H9 (cell line): Measurements from ENCODE around the gene MON2. TPM values are rescaled to one million over a fixed set of nuclear protein-coding genes. Genes with fewer than 3 reads are reported as not detected.

Experiments
- DNase-seq: peaks from one replicate; pipeline ENCODE4 v3.0.0-alpha.2; 2017
- H2AFZ ChIP-seq: one replicate; pipeline ENCODE4 v1.6.1; 2013; ENCODE audit warnings: mild to moderate bottlenecking, low read length, control low read depth, moderate library complexity
- H2AK5ac ChIP-seq: 2 replicates; pipeline ENCODE4 v1.6.1; 2013; ENCODE audit warnings: low read length, control low read depth, mixed read lengths; ENCODE audit not compliant: insufficient read length
- H2BK120ac ChIP-seq: one replicate; pipeline ENCODE4 v1.6.1; 2013; ENCODE audit warnings: low read depth, mild to moderate bottlenecking, low read length, control low read depth, inconsistent platforms; ENCODE audit not compliant: poor library complexity, severe bottlenecking
- H2BK12ac ChIP-seq: 2 replicates; pipeline ENCODE4 v1.6.1; 2013; ENCODE audit warnings: low read length, control low read depth, mixed read lengths, low read depth; ENCODE audit not compliant: insufficient read length
- H2BK15ac ChIP-seq: 2 replicates; pipeline ENCODE4 v1.6.1; 2013; ENCODE audit warnings: low read depth, low read length, control low read depth
- H2BK20ac ChIP-seq: one replicate; pipeline ENCODE4 v1.6.1; 2013; ENCODE audit warnings: low read depth, mild to moderate bottlenecking, low read length, control low read depth, inconsistent platforms; ENCODE audit not compliant: poor library complexity, severe bottlenecking
- H2BK5ac ChIP-seq: 2 replicates; pipeline ENCODE4 v1.6.1; 2013; ENCODE audit warnings: low read length, control low read depth, mixed read lengths; ENCODE audit not compliant: insufficient read length
- H3K14ac ChIP-seq: 2 replicates; pipeline ENCODE4 v1.6.1; 2013; ENCODE audit warnings: low read length, control low read depth; ENCODE audit not compliant: insufficient read depth
- H3K18ac ChIP-seq: 2 replicates; pipeline ENCODE4 v1.6.1; 2013; ENCODE audit warnings: low read depth, mild to moderate bottlenecking, mixed read lengths, low read length, control low read depth; ENCODE audit not compliant: insufficient read length
- H3K23ac ChIP-seq: 2 replicates; pipeline ENCODE4 v1.6.1; 2013; ENCODE audit warnings: low read length, control low read depth, mixed read lengths, low read depth; ENCODE audit not compliant: insufficient read length
- H3K23me2 ChIP-seq: 2 replicates; pipeline ENCODE4 v1.6.1; 2013; ENCODE audit warnings: low read depth, mild to moderate bottlenecking, mixed read lengths, low read length, control low read depth; ENCODE audit not compliant: insufficient read length, poor library complexity, severe bottlenecking
- H3K27ac ChIP-seq: 2 replicates; pipeline ENCODE4 v1.5.1; 2013; ENCODE audit warnings: low read length, control low read depth, mixed read lengths, low read depth; ENCODE audit not compliant: insufficient read length
- H3K27me3 ChIP-seq: 2 replicates; pipeline ENCODE4 v1.6.1; 2013; ENCODE audit warnings: low read length, control low read depth, inconsistent platforms; ENCODE audit not compliant: insufficient read depth
- H3K4ac ChIP-seq: 2 replicates; pipeline ENCODE4 v1.6.1; 2013; ENCODE audit warnings: low read depth, mild to moderate bottlenecking, control low read depth, inconsistent platforms, low read length, moderate library complexity
- H3K4me1 ChIP-seq: 2 replicates; pipeline ENCODE4 v1.6.1; 2013; ENCODE audit warnings: low read length, control low read depth, inconsistent platforms; ENCODE audit not compliant: insufficient read depth
- H3K4me2 ChIP-seq: 2 replicates; pipeline ENCODE4 v1.6.1; 2013; ENCODE audit warnings: low read length, control low read depth, mixed read lengths; ENCODE audit not compliant: insufficient read length, insufficient read depth
- H3K56ac ChIP-seq: 2 replicates; pipeline ENCODE4 v1.6.1; 2013; ENCODE audit warnings: low read depth, mild to moderate bottlenecking, mixed read lengths, low read length, control low read depth; ENCODE audit not compliant: insufficient read length
- H3K79me1 ChIP-seq: 2 replicates; pipeline ENCODE4 v1.6.1; 2013; ENCODE audit warnings: low read depth, mild to moderate bottlenecking, moderate library complexity, low read length, control low read depth, inconsistent platforms; ENCODE audit not compliant: insufficient read depth, poor library complexity, severe bottlenecking
- H3K79me2 ChIP-seq: 2 replicates; pipeline ENCODE4 v1.6.1; 2013; ENCODE audit warnings: low read length, control low read depth, inconsistent platforms; ENCODE audit not compliant: insufficient read depth
- H3K9ac ChIP-seq: 2 replicates; pipeline ENCODE4 v1.6.1; 2013; ENCODE audit warnings: low read length, control low read depth, mixed read lengths; ENCODE audit not compliant: insufficient read length; ENCODE audit errors: extremely low read depth
- H3K9me3 ChIP-seq: one replicate; pipeline ENCODE4 v1.6.1; 2013; ENCODE audit warnings: low read depth, low read length, inconsistent platforms; ENCODE audit not compliant: control insufficient read depth
- H3T11ph ChIP-seq: one replicate; pipeline ENCODE4 v1.6.1; 2013; ENCODE audit warnings: mild to moderate bottlenecking, low read length, control low read depth, inconsistent platforms
- H4K20me1 ChIP-seq: one replicate; pipeline ENCODE4 v1.6.1; 2013; ENCODE audit not compliant: control insufficient read depth, insufficient read length, insufficient read depth
- H4K5ac ChIP-seq: 2 replicates; pipeline ENCODE4 v1.6.1; 2013; ENCODE audit warnings: low read depth, mild to moderate bottlenecking, mixed read lengths, low read length, control low read depth; ENCODE audit not compliant: insufficient read length
- H4K8ac ChIP-seq: replicated peaks from 2 replicates; pipeline ENCODE4 v1.6.1; 2013; ENCODE audit warnings: low read length, control low read depth, mixed read lengths, low read depth; ENCODE audit not compliant: insufficient read length
- H4K91ac ChIP-seq: 2 replicates; pipeline ENCODE4 v1.6.1; 2013; ENCODE audit warnings: low read depth, mild to moderate bottlenecking, moderate library complexity, mixed read lengths, low read length, control low read depth; ENCODE audit not compliant: insufficient read length
- H3K27ac Mint-ChIP-seq, 3 experiments: 2 replicates in 2 of 3; 3 replicates in 1 of 3; pipeline ENCODE4 v1.8.0; 2020 to 2021; ENCODE audit warnings: mixed read lengths in 3 of 3, mild to moderate bottlenecking in 1 of 3, moderate library complexity in 1 of 3
- H3K27me3 Mint-ChIP-seq: 2 replicates; pipeline ENCODE4 v1.8.0; 2021; ENCODE audit warnings: low read depth, mild to moderate bottlenecking, moderate library complexity, mixed read lengths
- H3K36me3 Mint-ChIP-seq, 3 experiments: 2 replicates in 2 of 3; 3 replicates in 1 of 3; pipeline ENCODE4 v1.8.0; 2020 to 2021; ENCODE audit warnings: low read depth in 3 of 3, mixed read lengths in 3 of 3; ENCODE audit not compliant: insufficient read depth in 1 of 3
- H3K4me1 Mint-ChIP-seq, 2 experiments: 2 replicates each; pipeline ENCODE4 v1.8.0; 2020; ENCODE audit warnings: mixed read lengths in 2 of 2
- H3K4me3 Mint-ChIP-seq, 2 experiments: 2 replicates in 1 of 2; 3 replicates in 1 of 2; pipeline ENCODE4 v1.8.0; 2020 to 2021; ENCODE audit warnings: mild to moderate bottlenecking in 2 of 2, mixed read lengths in 2 of 2, moderate library complexity in 1 of 2
- H3K9me3 Mint-ChIP-seq, 2 experiments: 2 replicates in 1 of 2; 3 replicates in 1 of 2; pipeline ENCODE4 v1.8.0; 2020; ENCODE audit warnings: mild to moderate bottlenecking in 2 of 2, mixed read lengths in 2 of 2, moderate library complexity in 1 of 2
- CTCF ChIP-seq: fragments of 200-600 bp; sonication (generic); conservative IDR thresholded peaks from 3 replicates; pipeline ENCODE4 v1.8.0; 2021; ENCODE audit warnings: antibody characterized with exemption, mild to moderate bottlenecking
- WGBS: extraction: QIAGEN DNeasy Blood & Tissue Kit; methylation state at CpG from one replicate; pipeline ENCODE4 v1.1.7; 2013; ENCODE audit warnings: missing lambda C conversion rate, low lambda C conversion rate, mixed read lengths; ENCODE audit not compliant: insufficient read length; ENCODE audit errors: extremely low coverage; 5-methylcytosine and 5-hydroxymethylcytosine counted together
- total RNA-seq: library from RNA; stranded (reverse); gene quantifications from 2 replicates; pipeline ENCODE4 v1.2.1, GENCODE V29; 2021

The MON2 gene
- total RNA-seq, 1 experiment from 2014 or later: 21.9 TPM

- H3K18ac ChIP-seq: no peak overlapping the region
- H3K14ac ChIP-seq: no peak overlapping the region
- H3K27me3 ChIP-seq: no peaks in the 10 kb centered on the region
- Mint-ChIP-seq H3K4me1 (no peaks in the 10 kb centered on the region), H3K27ac (no peak overlapping the region), H3K36me3 (peaks cover 0 to 3% (median 3%) of the 10 kb centered on the region in 3 experiments; a peak in 1 of 7 replicates), H3K27me3 (no peaks in the 10 kb centered on the region), H3K9me3 (no peaks in the 10 kb centered on the region), H3K4me3 (no peak overlapping the region)
- H3K79me2 ChIP-seq: no peaks in the 10 kb centered on the region
- WGBS: no CpG with 5 or more reads among the region's 4 CpGs
- no peaks in the 10 kb centered on the region for H4K20me1 ChIP-seq
- H2AK5ac ChIP-seq: no peak overlapping the region
- H2AFZ ChIP-seq: no peak overlapping the region
- no peak for DNase-seq
- H3K27ac ChIP-seq: no peak overlapping the region
- H3K4ac ChIP-seq: no peak overlapping the region
- no peak overlapping the region for H3K56ac ChIP-seq
- H2BK15ac ChIP-seq: no peak overlapping the region
- no peak overlapping the region for H4K8ac ChIP-seq
- H3K9me3 ChIP-seq: no peaks in the 10 kb centered on the region
- no peak overlapping the region for H2BK120ac ChIP-seq
- no peak overlapping the region for H3K4me2 ChIP-seq
- no peak overlapping the region for H3T11ph ChIP-seq
- H3K23me2 ChIP-seq: no peaks in the 10 kb centered on the region
- H2BK12ac ChIP-seq: no peak overlapping the region
- H3K79me1 ChIP-seq: peaks cover 4% of the 10 kb centered on the region
- H4K5ac ChIP-seq: no peak overlapping the region
- no peak overlapping the region for H4K91ac ChIP-seq
- no peaks in the 10 kb centered on the region for H3K4me1 ChIP-seq
- H2BK5ac ChIP-seq: no peak overlapping the region
- no peak overlapping the region for H3K9ac ChIP-seq
- no peak for TF ChIP-seq CTCF
- H3K23ac ChIP-seq: no peak overlapping the region
- H2BK20ac ChIP-seq: no peak overlapping the region
Measured at GRCh38 chr12:62481843-62482540, 15.4 kb downstream of the MON2 start.
